ENCODE results near the gene TRIM50.
"Not testable (repeated sequence)": the region's sequence is repeated elsewhere in the genome, so short reads cannot be mapped to it uniquely, and the experiment has no call there.

TRIM50 gene

GRCh38 chr7:73307436-73307835 lies 20.4 kb downstream of the TRIM50 start:
- H3K27me3 ChIP-seq (ENCODE audit: control insufficient read depth, low read length), result no peaks in the 10 kb centered on the region

GRCh38 chr7:73304612-73305387 lies 23.1 kb downstream of the TRIM50 start:
- H3K79me2 ChIP-seq (ENCODE audit: control insufficient read depth, low read length), result peaks cover 36% of the 10 kb centered on the region
- H3K27ac ChIP-seq (ENCODE audit: low read depth, low read length); H3K27me3 ChIP-seq (ENCODE audit: control insufficient read depth, low read length); H4K20me1 ChIP-seq (ENCODE audit: control insufficient read depth, insufficient read depth, low read depth, low read length); H3F3A ChIP-seq (ENCODE audit: control insufficient read depth, insufficient read depth); H3K4me3 ChIP-seq (ENCODE audit: low read length); H3K9me3 ChIP-seq (ENCODE audit: control insufficient read depth, insufficient read depth, low read length); H3K4me2 ChIP-seq (ENCODE audit: low read length); H3K9me2 ChIP-seq (replicated peaks; ENCODE audit: control insufficient read depth, low read length): not testable (repeated sequence)
- H3K36me3 ChIP-seq (ENCODE audit: control insufficient read depth, low read length), result peaks cover 48% of the 10 kb centered on the region
- H3K4me1 ChIP-seq (ENCODE audit: control insufficient read depth, low read length), result peaks cover 20% of the 10 kb centered on the region

More at GRCh38 chr7:73307436-73307835, 20.4 kb downstream of the TRIM50 start:
- no peak overlapping the region for H3K27ac ChIP-seq (ENCODE audit: low read depth, low read length)
- no peaks in the 10 kb centered on the region for H3K9me2 ChIP-seq (replicated peaks; ENCODE audit: control insufficient read depth, low read length)
- H4K20me1 ChIP-seq (ENCODE audit: control insufficient read depth, insufficient read depth, low read depth, low read length), result peaks cover 6% of the 10 kb centered on the region; the same call in 1 of the 2 replicates
- no peaks in the 10 kb centered on the region for H3F3A ChIP-seq (ENCODE audit: control insufficient read depth, insufficient read depth)
- peaks cover 20% of the 10 kb centered on the region for H3K4me1 ChIP-seq (ENCODE audit: control insufficient read depth, low read length)
- H3K4me3 ChIP-seq (ENCODE audit: low read length), result peak overlapping the region; percentile 78
- H3K4me2 ChIP-seq (ENCODE audit: low read length), result peak overlapping the region; percentile 72
- no peaks in the 10 kb centered on the region for H3K9me3 ChIP-seq (ENCODE audit: control insufficient read depth, insufficient read depth, low read length)
- H3K79me2 ChIP-seq (ENCODE audit: control insufficient read depth, low read length), result peaks cover 36% of the 10 kb centered on the region
- TF ChIP-seq CTCF (IDR thresholded peaks at IDR 0.05; ENCODE audit: low read depth, low read length, poor library complexity, severe bottlenecking), result no peak
- no peak for TF ChIP-seq EZH2phosphoT487 (IDR thresholded peaks at IDR 0.05; ENCODE audit: borderline replicate concordance, low read length)
- peaks cover 48% of the 10 kb centered on the region for H3K36me3 ChIP-seq (ENCODE audit: control insufficient read depth, low read length)

- Histone ChIP-seq H3K79me2 (ENCODE audit: control insufficient read depth, low read length) (peaks cover 33% of the 10 kb centered on the region), H4K20me1 (ENCODE audit: control insufficient read depth, insufficient read depth, low read depth, low read length) (peaks cover 6% of the 10 kb centered on the region; the same call in 1 of the 2 replicates), H3K4me2 (ENCODE audit: low read length) (no peak overlapping the region), H3K36me3 (ENCODE audit: control insufficient read depth, low read length) (peaks cover 48% of the 10 kb centered on the region), H3K27ac (ENCODE audit: low read depth, low read length) (no peak overlapping the region), H3K9me2 (replicated peaks; ENCODE audit: control insufficient read depth, low read length) (no peaks in the 10 kb centered on the region), H3K4me1 (ENCODE audit: control insufficient read depth, low read length) (peaks cover 16% of the 10 kb centered on the region), H3F3A (ENCODE audit: control insufficient read depth, insufficient read depth) (no peaks in the 10 kb centered on the region), H3K9me3 (ENCODE audit: control insufficient read depth, insufficient read depth, low read length) (no peaks in the 10 kb centered on the region), H3K27me3 (ENCODE audit: control insufficient read depth, low read length) (no peaks in the 10 kb centered on the region), H3K4me3 (ENCODE audit: low read length) (no peak overlapping the region)
- TF ChIP-seq CTCF (IDR thresholded peaks at IDR 0.05; ENCODE audit: low read depth, low read length, poor library complexity, severe bottlenecking) (no peak), EZH2phosphoT487 (IDR thresholded peaks at IDR 0.05; ENCODE audit: borderline replicate concordance, low read length) (no peak)
These were observed 23.8 kb downstream of the TRIM50 start for GRCh38 chr7:73304071-73304470.

- H3K4me3 ChIP-seq (ENCODE audit: low read length), result no peak overlapping the region
- no peaks in the 10 kb centered on the region for H3K9me3 ChIP-seq (ENCODE audit: control insufficient read depth, insufficient read depth, low read length)
- TF ChIP-seq CTCF (IDR thresholded peaks at IDR 0.05; ENCODE audit: low read depth, low read length, poor library complexity, severe bottlenecking), result no peak
- no peak for TF ChIP-seq EZH2phosphoT487 (IDR thresholded peaks at IDR 0.05; ENCODE audit: borderline replicate concordance, low read length)
- peaks cover 14% of the 10 kb centered on the region for H3K4me1 ChIP-seq (ENCODE audit: control insufficient read depth, low read length)
- H3K9me2 ChIP-seq (replicated peaks; ENCODE audit: control insufficient read depth, low read length), result no peaks in the 10 kb centered on the region
- H3K27ac ChIP-seq (ENCODE audit: low read depth, low read length), result no peak overlapping the region
- no peaks in the 10 kb centered on the region for H3F3A ChIP-seq (ENCODE audit: control insufficient read depth, insufficient read depth)
- H4K20me1 ChIP-seq (ENCODE audit: control insufficient read depth, insufficient read depth, low read depth, low read length), result peaks cover 6% of the 10 kb centered on the region; the same call in 1 of the 2 replicates
- H3K36me3 ChIP-seq (ENCODE audit: control insufficient read depth, low read length), result peaks cover 48% of the 10 kb centered on the region
- H3K79me2 ChIP-seq (ENCODE audit: control insufficient read depth, low read length), result peaks cover 28% of the 10 kb centered on the region
- H3K4me2 ChIP-seq (ENCODE audit: low read length), result no peak overlapping the region
- no peaks in the 10 kb centered on the region for H3K27me3 ChIP-seq (ENCODE audit: control insufficient read depth, low read length)
These were observed 24.3 kb downstream of the TRIM50 start for GRCh38 chr7:73303546-73303945.

- H3F3A ChIP-seq (ENCODE audit: control insufficient read depth, insufficient read depth); H3K4me3 ChIP-seq (ENCODE audit: low read length); H3K9me2 ChIP-seq (replicated peaks; ENCODE audit: control insufficient read depth, low read length); H3K4me2 ChIP-seq (ENCODE audit: low read length); H3K27ac ChIP-seq (ENCODE audit: low read depth, low read length); H3K9me3 ChIP-seq (ENCODE audit: control insufficient read depth, insufficient read depth, low read length); H4K20me1 ChIP-seq (ENCODE audit: control insufficient read depth, insufficient read depth, low read depth, low read length); H3K27me3 ChIP-seq (ENCODE audit: control insufficient read depth, low read length): not testable (repeated sequence)
- Histone ChIP-seq H3K4me1 (ENCODE audit: control insufficient read depth, low read length) (peaks cover 13% of the 10 kb centered on the region), H3K79me2 (ENCODE audit: control insufficient read depth, low read length) (peaks cover 22% of the 10 kb centered on the region), H3K36me3 (ENCODE audit: control insufficient read depth, low read length) (peaks cover 46% of the 10 kb centered on the region)
These were observed 25.0 kb downstream of the TRIM50 start for GRCh38 chr7:73302846-73303245.
